ENCODE data around the gene VPS13C.

VPS13C gene

GRCh38 chr15:61811952-61812351, 248.3 kb downstream of the VPS13C start:
- Histone ChIP-seq H3K9me2 (ENCODE audit: low read depth, low read length) (no peaks in the 10 kb centered on the region), H3K4me2 (ENCODE audit: low read length) (no peak overlapping the region), H3K4me3 (ENCODE audit: low read depth, low read length, poor library complexity, severe bottlenecking) (no peak overlapping the region), H3K9me3 (ENCODE audit: low read length) (no peaks in the 10 kb centered on the region), H3K36me3 (ENCODE audit: insufficient read depth, low read length) (no peaks in the 10 kb centered on the region), H3F3A (ENCODE audit: insufficient read depth, low read length) (no peaks in the 10 kb centered on the region), H4K20me1 (ENCODE audit: insufficient read depth, low read length) (no peaks in the 10 kb centered on the region), H3K27me3 (ENCODE audit: insufficient read depth, low read length) (no peaks in the 10 kb centered on the region), H2AFZ (ENCODE audit: low read length) (no peak overlapping the region), H3K9ac (ENCODE audit: low read length) (no peak overlapping the region), H3K4me1 (ENCODE audit: insufficient read depth, low read length, severe bottlenecking) (no peaks in the 10 kb centered on the region), H3K79me2 (ENCODE audit: insufficient read depth, low read length) (no peaks in the 10 kb centered on the region), H3K27ac (ENCODE audit: low read depth, low read length, poor library complexity, severe bottlenecking) (no peak overlapping the region)
- TF ChIP-seq CTCF (IDR thresholded peaks at IDR 0.05; ENCODE audit: low read length): no peak
- TF ChIP-seq EZH2 (IDR thresholded peaks at IDR 0.05; ENCODE audit: borderline replicate concordance, low read length): no peak

- Histone ChIP-seq H2AFZ (ENCODE audit: low read length) (no peak overlapping the region), H3F3A (ENCODE audit: insufficient read depth, low read length) (no peaks in the 10 kb centered on the region), H3K79me2 (ENCODE audit: insufficient read depth, low read length) (no peaks in the 10 kb centered on the region), H3K27ac (ENCODE audit: low read depth, low read length, poor library complexity, severe bottlenecking) (no peak overlapping the region), H3K4me3 (ENCODE audit: low read depth, low read length, poor library complexity, severe bottlenecking) (no peak overlapping the region), H3K27me3 (ENCODE audit: insufficient read depth, low read length) (no peaks in the 10 kb centered on the region), H3K9me3 (ENCODE audit: low read length) (no peaks in the 10 kb centered on the region), H3K4me2 (ENCODE audit: low read length) (no peak overlapping the region), H4K20me1 (ENCODE audit: insufficient read depth, low read length) (no peaks in the 10 kb centered on the region), H3K4me1 (ENCODE audit: insufficient read depth, low read length, severe bottlenecking) (no peaks in the 10 kb centered on the region), H3K9me2 (ENCODE audit: low read depth, low read length) (no peaks in the 10 kb centered on the region), H3K9ac (ENCODE audit: low read length) (no peak overlapping the region), H3K36me3 (ENCODE audit: insufficient read depth, low read length) (no peaks in the 10 kb centered on the region)
- TF ChIP-seq EZH2 (IDR thresholded peaks at IDR 0.05; ENCODE audit: borderline replicate concordance, low read length): no peak
- TF ChIP-seq CTCF (IDR thresholded peaks at IDR 0.05; ENCODE audit: low read length): no peak
Observed at GRCh38 chr15:61809216-61809615, 251.0 kb downstream of the VPS13C start.

GRCh38 chr15:61807281-61807929, 252.8 kb downstream of the VPS13C start:
- Histone ChIP-seq H3K9me3 (ENCODE audit: low read length) (no peaks in the 10 kb centered on the region), H3K9me2 (ENCODE audit: low read depth, low read length) (no peaks in the 10 kb centered on the region), H3F3A (ENCODE audit: insufficient read depth, low read length) (no peaks in the 10 kb centered on the region), H2AFZ (ENCODE audit: low read length) (no peak overlapping the region), H3K27ac (ENCODE audit: low read depth, low read length, poor library complexity, severe bottlenecking) (no peak overlapping the region), H3K4me2 (ENCODE audit: low read length) (no peak overlapping the region), H3K27me3 (ENCODE audit: insufficient read depth, low read length) (no peaks in the 10 kb centered on the region), H3K36me3 (ENCODE audit: insufficient read depth, low read length) (no peaks in the 10 kb centered on the region), H3K9ac (ENCODE audit: low read length) (no peak overlapping the region), H3K4me1 (ENCODE audit: insufficient read depth, low read length, severe bottlenecking) (no peaks in the 10 kb centered on the region), H4K20me1 (ENCODE audit: insufficient read depth, low read length) (no peaks in the 10 kb centered on the region), H3K79me2 (ENCODE audit: insufficient read depth, low read length) (no peaks in the 10 kb centered on the region), H3K4me3 (ENCODE audit: low read depth, low read length, poor library complexity, severe bottlenecking) (no peak overlapping the region)
- TF ChIP-seq CTCF (IDR thresholded peaks at IDR 0.05; ENCODE audit: low read length): no peak
- no peak for TF ChIP-seq EZH2 (IDR thresholded peaks at IDR 0.05; ENCODE audit: borderline replicate concordance, low read length)

Measured in OCI-LY1 (cell line).